ENCODE measurements around the gene CDC37. TPM values are rescaled to one million over a fixed set of nuclear protein-coding genes. Genes with fewer than 3 reads are reported as not detected.

Gene CDC37
- total and polyA plus RNA-seq, 7 donors: 165 to 268 (median 182) TPM

GRCh38 chr19:10418485-10419199 lies 15.3 kb upstream of the CDC37 start:
- Histone ChIP-seq H3K4me1 (peaks cover 22% of the 10 kb centered on the region), H3K27me3 (ENCODE audit: insufficient read depth in 3 of 3, low read length in 2 of 3) (peaks cover 0 to 67% (median 26%) of the 10 kb centered on the region in 3 donors), H3K36me3 (ENCODE audit: insufficient read depth in 1 of 2, low read depth in 1 of 2) (no peaks in the 10 kb centered on the region), H3K27ac (no peak overlapping the region), H3K9me3 (no peaks in the 10 kb centered on the region), H3K4me3 (peak overlapping the region; percentile 40)
- ATAC-seq (no peak), DNase-seq (no peak)
- 1 to 3% (median 2%) methylated on average over 21 to 32 of the region's 32 CpGs for WGBS, 3 donors
- intact Hi-C loops (cut with DNase I): no loop called here
- TF ChIP-seq CTCF (IDR thresholded peaks at IDR 0.05): no peak

DNA sequence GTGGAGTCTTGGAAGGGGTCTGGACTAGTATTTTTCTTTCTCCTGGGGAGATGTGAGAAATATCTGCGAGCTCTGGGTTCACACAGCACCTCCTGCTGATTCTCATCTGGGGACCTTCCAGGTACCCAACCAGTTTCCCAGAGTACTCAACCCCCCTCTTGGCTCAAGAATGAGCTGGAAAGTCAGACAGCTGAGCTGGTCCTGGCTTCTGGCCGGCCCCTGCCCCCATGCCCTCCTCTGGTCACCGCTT lies 14.8 kb upstream of the CDC37 start:
- ATAC-seq (no peak), DNase-seq (no peak)
- intact Hi-C loops (cut with DNase I): no loop called here
- WGBS, 3 donors: 1 to 14% (median 8%) methylated on average over 2 to 3 of the region's 3 CpGs
- no peak overlapping the region for H3K27ac ChIP-seq
- H3K4me1 ChIP-seq: peaks cover 22% of the 10 kb centered on the region
- H3K9me3 ChIP-seq: no peaks in the 10 kb centered on the region
- TF ChIP-seq CTCF (IDR thresholded peaks at IDR 0.05): no peak
- H3K36me3 ChIP-seq (ENCODE audit: insufficient read depth in 1 of 2, low read depth in 1 of 2): no peaks in the 10 kb centered on the region
- H3K27me3 ChIP-seq (ENCODE audit: insufficient read depth in 3 of 3, low read length in 2 of 3): peaks cover 0 to 62% (median 26%) of the 10 kb centered on the region in 3 donors
- no peak overlapping the region for H3K4me3 ChIP-seq

GRCh38 chr19:10417541-10418234 lies 14.3 kb upstream of the CDC37 start:
- DNase-seq: no peak
- H3K36me3 ChIP-seq (ENCODE audit: insufficient read depth in 1 of 2, low read depth in 1 of 2): no peaks in the 10 kb centered on the region
- no peak for ATAC-seq
- H3K4me3 ChIP-seq: no peak overlapping the region
- H3K27me3 ChIP-seq (ENCODE audit: insufficient read depth in 3 of 3, low read length in 2 of 3): peaks cover 0 to 58% (median 26%) of the 10 kb centered on the region in 3 donors
- no peaks in the 10 kb centered on the region for H3K9me3 ChIP-seq
- no peak overlapping the region for H3K27ac ChIP-seq
- intact Hi-C loops (cut with DNase I): no loop called here
- H3K4me1 ChIP-seq: peaks cover 22% of the 10 kb centered on the region
- WGBS, 3 donors: 6 to 14% (median 14%) methylated on average over 19 to 30 of the region's 30 CpGs
- TF ChIP-seq CTCF (IDR thresholded peaks at IDR 0.05): no peak

DNA sequence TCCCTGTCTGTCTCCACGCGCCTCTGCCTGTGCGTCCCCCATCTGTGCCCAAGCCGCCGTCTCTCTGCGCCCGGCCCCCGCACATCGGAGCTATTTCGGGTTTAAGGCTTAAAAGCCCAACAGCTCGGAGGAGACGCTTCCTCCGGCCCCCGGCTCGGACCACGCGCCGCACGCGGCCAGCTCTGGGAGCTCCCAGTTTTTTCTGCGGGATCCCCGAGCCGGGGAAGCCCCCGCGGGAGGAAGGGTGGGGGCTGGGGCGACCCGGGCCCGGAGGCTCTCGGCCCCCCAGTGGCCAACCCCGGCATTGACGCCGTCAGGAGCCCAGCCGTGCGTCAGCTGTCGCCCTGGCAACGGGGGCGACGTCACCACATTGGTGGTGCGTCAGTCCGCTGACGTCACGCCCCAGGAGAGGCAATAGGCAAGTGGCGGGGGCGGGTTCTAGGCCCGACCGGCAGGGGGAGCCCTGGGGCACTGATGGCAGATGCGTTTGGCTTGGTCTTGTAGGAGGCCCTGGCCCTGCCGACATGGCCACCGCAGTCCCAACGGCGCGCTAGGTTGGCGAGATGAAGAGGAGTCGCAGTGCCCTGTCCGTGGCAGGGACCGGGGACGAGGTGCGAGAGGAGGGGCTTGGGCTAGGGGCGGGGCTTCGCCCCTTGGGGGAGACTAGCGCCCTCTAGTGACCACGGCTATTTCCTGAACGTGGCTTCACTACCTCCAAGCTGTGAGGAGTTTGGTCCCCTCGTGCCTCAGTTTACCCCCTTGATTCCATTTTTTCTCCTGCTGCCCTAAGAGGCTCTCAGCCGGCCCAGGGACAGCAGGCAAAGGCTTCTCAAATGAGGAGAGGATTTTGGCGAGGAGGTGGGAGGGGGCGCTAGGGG lies 13.3 kb upstream of the CDC37 start:
- WGBS, 3 donors: 3% methylated on average over 64 to 67 of the region's 67 CpGs
- peak overlapping the region; percentile 77 for H3K4me3 ChIP-seq
- H3K36me3 ChIP-seq (ENCODE audit: insufficient read depth in 1 of 2, low read depth in 1 of 2): no peaks in the 10 kb centered on the region
- TF ChIP-seq CTCF (IDR thresholded peaks at IDR 0.05): peak; percentile 83
- intact Hi-C loops (cut with DNase I): no loop called here
- peak; percentile 89 to 96 for DNase-seq
- peak; percentile 89 to 91 (median 90) for ATAC-seq
- H3K27ac ChIP-seq: peak overlapping the region; percentile 65
- peaks cover 0 to 48% (median 23%) of the 10 kb centered on the region in 3 donors for H3K27me3 ChIP-seq (ENCODE audit: insufficient read depth in 3 of 3, low read length in 2 of 3)
- no peaks in the 10 kb centered on the region for H3K9me3 ChIP-seq
- H3K4me1 ChIP-seq: peaks cover 30% of the 10 kb centered on the region
